B cell (primary cell): ENCODE results near the gene VRK2. TPM values are rescaled to one million over a fixed set of nuclear protein-coding genes. Genes with fewer than 3 reads are reported as not detected.

Source experiments
- ATAC-seq: fragments of 200-7000 bp; cut with Tn5 transposase; one replicate; pipeline ENCODE4 v1.10.0; 2021; ENCODE audit warnings: low read depth, mild to moderate bottlenecking, moderate number of reproducible peaks, moderate library complexity
- CTCF ChIA-PET: fragments of 350-600 bp; sonication (Branson Sonifier 250); formaldehyde crosslinking; loops from one replicate; lab custom pipeline; 2021; ENCODE audit warnings: antibody characterized with exemption, inconsistent platforms; lab: Charles Lee
- POLR2A ChIA-PET: fragments of 350-600 bp; sonication (Branson Sonifier 250); formaldehyde crosslinking; loops from one replicate; lab custom pipeline; 2021; ENCODE audit warnings: antibody characterized with exemption; lab: Charles Lee
- DNase-seq: peaks from one replicate; pipeline ENCODE4 v3.0.0; 2013
- H2AFZ ChIP-seq: 2 replicates; pipeline ENCODE4 v1.6.1; 2012; ENCODE audit warnings: mild to moderate bottlenecking, low read depth, low read length; ENCODE audit not compliant: insufficient read depth, poor library complexity, severe bottlenecking
- H3K27ac ChIP-seq, 2 donors: 1 replicate in 1 of 2; 2 replicates in 1 of 2; pipeline ENCODE4 v1.5.1; 2012 to 2013; ENCODE audit warnings: low read length in 2 of 2, mild to moderate bottlenecking in 2 of 2, moderate library complexity in 1 of 2
- H3K27me3 ChIP-seq, 4 experiments: fragments of 200-600 bp in 1 of 4; sonication (generic) in 1 of 4; replicated peaks in 1 of 4; 1 replicate in 2 of 4; 2 replicates in 2 of 4; pipeline versions ENCODE4 v1.6.1 to v1.7.0; 2013 to 2016; ENCODE audit warnings: low read length in 3 of 4, mild to moderate bottlenecking in 2 of 4, mixed read lengths in 1 of 4, moderate library complexity in 1 of 4; ENCODE audit not compliant: insufficient read depth in 4 of 4, control insufficient read depth in 3 of 4; ENCODE audit errors: control extremely low read depth in 1 of 4
- H3K36me3 ChIP-seq, 2 experiments: replicated peaks in 1 of 2; 1 replicate in 1 of 2; 2 replicates in 1 of 2; pipeline versions ENCODE4 v1.6.1 to v1.7.1; 2013; ENCODE audit warnings: low read length in 1 of 2; ENCODE audit not compliant: insufficient read depth in 2 of 2, control insufficient read depth in 1 of 2; ENCODE audit errors: control extremely low read depth in 1 of 2, extremely low read depth in 1 of 2
- H3K4me1 ChIP-seq, 2 donors: fragments of 200-600 bp in 1 of 2; sonication (generic) in 1 of 2; 1 replicate in 1 of 2; 2 replicates in 1 of 2; pipeline versions ENCODE4 v1.5.1 to v1.6.1; 2013 to 2017; ENCODE audit warnings: low read length in 2 of 2; ENCODE audit not compliant: control insufficient read depth in 2 of 2, insufficient read depth in 2 of 2
- H3K4me2 ChIP-seq: replicated peaks from 2 replicates; pipeline ENCODE3; 2012; ENCODE audit warnings: mild to moderate bottlenecking, low read depth, low read length; ENCODE audit not compliant: poor library complexity, severe bottlenecking
- H3K4me3 ChIP-seq, 5 experiments: fragments of 200-600 bp in 1 of 5; sonication (generic) in 1 of 5; 1 replicate in 3 of 5; 2 replicates in 2 of 5; pipeline versions ENCODE4 v1.5.1 to v1.7.0; 2011 to 2016; ENCODE audit warnings: low read length in 4 of 5, mild to moderate bottlenecking in 4 of 5, low read depth in 2 of 5, control low read depth in 1 of 5, moderate library complexity in 1 of 5; ENCODE audit not compliant: insufficient read depth in 1 of 5; ENCODE audit errors: control extremely low read depth in 1 of 5, extremely low read depth in 1 of 5
- H3K79me2 ChIP-seq: fragments of 200-600 bp; sonication (generic); one replicate; pipeline ENCODE4 v1.6.0; 2016; ENCODE audit warnings: low read length; ENCODE audit not compliant: control insufficient read depth, insufficient read depth
- H3K9ac ChIP-seq: fragments of 200-600 bp; sonication (generic); 2 replicates; pipeline ENCODE4 v1.6.1; 2017; ENCODE audit warnings: mild to moderate bottlenecking, low read length, moderate library complexity
- H3K9me3 ChIP-seq, 3 donors: one replicate each; pipeline versions ENCODE4 v1.6.1 to v1.7.1; 2013; ENCODE audit warnings: low read length in 2 of 3; ENCODE audit not compliant: control insufficient read depth in 2 of 3, insufficient read depth in 1 of 3; ENCODE audit errors: control extremely low read depth in 1 of 3
- H4K20me1 ChIP-seq: 2 replicates; pipeline ENCODE4 v1.6.0; 2012; ENCODE audit warnings: mild to moderate bottlenecking, low read length; ENCODE audit not compliant: insufficient read depth, control insufficient read depth, poor library complexity, severe bottlenecking
- H3K27ac Mint-ChIP-seq: one replicate; pipeline ENCODE4 v1.8.0; 2021; ENCODE audit warnings: mixed read lengths
- H3K27me3 Mint-ChIP-seq: one replicate; pipeline ENCODE4 v1.8.0; 2021; ENCODE audit warnings: mixed read lengths
- H3K4me1 Mint-ChIP-seq: one replicate; pipeline ENCODE4 v1.8.0; 2021; ENCODE audit warnings: mixed read lengths
- H3K4me3 Mint-ChIP-seq: one replicate; pipeline ENCODE4 v1.8.0; 2021; ENCODE audit warnings: mixed read lengths
- H3K9me3 Mint-ChIP-seq: one replicate; pipeline ENCODE4 v1.8.0; 2022; ENCODE audit warnings: mixed read lengths; ENCODE audit not compliant: insufficient read depth
- EZH2 ChIP-seq: IDR thresholded peaks from 2 replicates; pipeline ENCODE4 v1.6.1; 2012; ENCODE audit warnings: borderline replicate concordance, low read depth, mild to moderate bottlenecking, moderate library complexity, low read length; ENCODE audit not compliant: insufficient read depth, poor library complexity, severe bottlenecking
- whole genome bisulfite sequencing: methylation state at CpG from one replicate; pipeline ENCODE4 v1.1.5; 2013; ENCODE audit warnings: missing lambda C conversion rate; ENCODE audit not compliant: insufficient coverage; 5-methylcytosine and 5-hydroxymethylcytosine counted together
- intact Hi-C: fragments of 100-400 bp; cut with micrococcal nuclease; formaldehyde crosslinking; loops from one replicate; pipeline ENCODE4 v1.10.0; 2022
- polyA plus RNA-seq: library from polyadenylated mRNA; depleted of rRNA; stranded (reverse); fragments of >200 nt; gene quantifications from 2 replicates; pipeline ENCODE4 v1.2.3, GENCODE V29; 2012
- total RNA-seq, 2 donors: library from RNA; stranded (reverse); fragments of 120-200 nt in 1 of 2; gene quantifications; 1 replicate in 1 of 2; 2 replicates in 1 of 2; pipeline versions ENCODE4 v1.2.3 to v1.2.4, GENCODE V29; 2013 to 2022
- TF ChIP-seq, protein P1 (sequence below): fragments of 200-600 bp; IDR thresholded peaks from one replicate; pipeline ENCODE4 v1.8.0; 2022; ENCODE audit warnings: antibody characterized with exemption, mild to moderate bottlenecking

Gene VRK2
- total and polyA plus RNA-seq, 2 donors (not counting 1 experiment from before 2014, with no cell fraction given), result 10.2 to 35.5 TPM

DNA sequence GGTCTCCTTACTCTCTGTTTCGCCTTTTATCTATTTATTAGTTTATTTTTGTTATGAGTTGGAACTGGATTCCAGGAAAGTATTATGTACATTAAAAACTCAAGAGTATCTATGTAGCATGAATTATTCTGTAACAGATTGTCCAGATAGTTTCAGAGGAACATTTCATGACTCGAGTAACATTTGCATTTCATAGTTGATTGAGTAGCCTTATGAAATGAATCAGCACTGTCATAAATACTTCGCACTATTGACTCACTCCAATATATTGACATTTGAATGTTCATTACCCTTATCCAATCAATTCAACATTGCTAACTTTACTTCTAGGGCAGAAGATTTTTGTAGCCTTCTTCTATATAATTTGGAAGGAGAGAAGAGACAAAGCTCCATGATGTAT, 11.3 kb upstream of the VRK2 start:
- H3K9me3 ChIP-seq, result no peaks in the 10 kb centered on the region
- H3K4me3 ChIP-seq, result peak overlapping the region in 1 of 5 experiments; percentile 10
- ChIA-PET POLR2A (interaction anchor here (1.0 kb wide), 1 partner anchor 11 kb away, joined by 3 read pairs; the partner anchor contains the start of gene VRK2), CTCF (interaction anchor here (0.9 kb wide), 1 partner anchor 11 kb away, joined by 3 read pairs; the partner anchor contains the start of gene VRK2)
- no peaks in the 10 kb centered on the region for H4K20me1 ChIP-seq
- Mint-ChIP-seq H3K4me3 (peak overlapping the region; percentile 40), H3K4me1 (peaks cover 69% of the 10 kb centered on the region), H3K27ac (peak overlapping the region; percentile 23), H3K9me3 (no peaks in the 10 kb centered on the region), H3K27me3 (no peaks in the 10 kb centered on the region)
- H3K4me1 ChIP-seq, result peaks cover 37 to 49% of the 10 kb centered on the region in 2 donors
- H3K79me2 ChIP-seq, result peaks cover 15% of the 10 kb centered on the region
- no peak overlapping the region for H2AFZ ChIP-seq
- intact Hi-C loops, result no loop called here
- ATAC-seq, result peak; percentile 32
- no CpG with 5 or more reads among the region's 3 CpGs for WGBS
- H3K27ac ChIP-seq, result no peak overlapping the region
- H3K9ac ChIP-seq, result no peak overlapping the region
- H3K27me3 ChIP-seq, result no peaks in the 10 kb centered on the region
- peak overlapping the region; percentile 41 for H3K4me2 ChIP-seq
- peak; percentile 30 for DNase-seq
- peaks cover 0 to 2% of the 10 kb centered on the region in 2 experiments for H3K36me3 ChIP-seq
- TF ChIP-seq, protein P1, sequence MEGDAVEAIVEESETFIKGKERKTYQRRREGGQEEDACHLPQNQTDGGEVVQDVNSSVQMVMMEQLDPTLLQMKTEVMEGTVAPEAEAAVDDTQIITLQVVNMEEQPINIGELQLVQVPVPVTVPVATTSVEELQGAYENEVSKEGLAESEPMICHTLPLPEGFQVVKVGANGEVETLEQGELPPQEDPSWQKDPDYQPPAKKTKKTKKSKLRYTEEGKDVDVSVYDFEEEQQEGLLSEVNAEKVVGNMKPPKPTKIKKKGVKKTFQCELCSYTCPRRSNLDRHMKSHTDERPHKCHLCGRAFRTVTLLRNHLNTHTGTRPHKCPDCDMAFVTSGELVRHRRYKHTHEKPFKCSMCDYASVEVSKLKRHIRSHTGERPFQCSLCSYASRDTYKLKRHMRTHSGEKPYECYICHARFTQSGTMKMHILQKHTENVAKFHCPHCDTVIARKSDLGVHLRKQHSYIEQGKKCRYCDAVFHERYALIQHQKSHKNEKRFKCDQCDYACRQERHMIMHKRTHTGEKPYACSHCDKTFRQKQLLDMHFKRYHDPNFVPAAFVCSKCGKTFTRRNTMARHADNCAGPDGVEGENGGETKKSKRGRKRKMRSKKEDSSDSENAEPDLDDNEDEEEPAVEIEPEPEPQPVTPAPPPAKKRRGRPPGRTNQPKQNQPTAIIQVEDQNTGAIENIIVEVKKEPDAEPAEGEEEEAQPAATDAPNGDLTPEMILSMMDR, result no peak
- no peak for TF ChIP-seq EZH2

DNA sequence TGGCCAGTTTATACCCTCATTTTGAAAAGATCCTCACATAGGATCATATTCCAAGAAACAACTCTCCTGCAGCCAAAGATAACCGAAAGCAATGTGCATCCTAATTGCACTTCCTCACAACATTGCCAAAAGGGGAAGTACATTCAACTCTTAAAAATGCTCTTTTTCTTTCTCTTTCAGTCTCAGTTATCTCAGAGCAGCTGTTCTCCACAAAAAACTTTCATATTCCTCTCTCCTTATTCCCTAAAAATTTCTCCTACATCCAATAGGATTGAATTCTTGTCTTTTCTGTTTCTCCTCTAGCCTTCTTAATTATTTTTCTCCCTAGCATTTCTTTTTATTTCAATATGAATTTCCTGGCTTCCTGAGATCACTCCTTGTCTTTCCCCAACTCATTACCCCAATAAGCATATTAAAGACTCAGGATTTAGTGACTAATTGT, 7.4 kb upstream of the VRK2 start:
- intact Hi-C loops, result loop anchor here (2.0 kb wide), 1 partner anchor 14 kb away; no protein-coding TSS in a partner anchor
- DNase-seq (peak; percentile 73), ATAC-seq (peak; percentile 77)
- TF ChIP-seq EZH2, result no peak
- TF ChIP-seq, protein P1, result no peak
- Mint-ChIP-seq H3K9me3 (no peaks in the 10 kb centered on the region), H3K4me1 (peaks cover 51% of the 10 kb centered on the region), H3K4me3 (peak overlapping the region; percentile 62), H3K27me3 (no peaks in the 10 kb centered on the region), H3K27ac (peak overlapping the region; percentile 54)
- whole genome bisulfite sequencing, result 0% methylated on average over 1 of the region's 1 CpG
- Histone ChIP-seq H3K27ac (peak overlapping the region; percentile 46 to 73), H3K4me1 (peaks cover 21 to 27% of the 10 kb centered on the region in 2 donors), H3K4me3 (peak overlapping the region in 2 of 5 experiments; percentile 1 to 47), H3K79me2 (peaks cover 47% of the 10 kb centered on the region), H3K36me3 (no peaks in the 10 kb centered on the region), H3K9me3 (no peaks in the 10 kb centered on the region), H3K4me2 (peak overlapping the region; percentile 64), H3K9ac (peak overlapping the region; percentile 37), H3K27me3 (no peaks in the 10 kb centered on the region), H4K20me1 (no peaks in the 10 kb centered on the region), H2AFZ (no peak overlapping the region)
- ChIA-PET POLR2A (no interaction called here), CTCF (interaction anchor here (0.6 kb wide), 1 partner anchor 987 kb away, joined by 3 read pairs; no protein-coding TSS in a partner anchor)
